ENCODE measurements around the gene ERBB4.

DNA sequence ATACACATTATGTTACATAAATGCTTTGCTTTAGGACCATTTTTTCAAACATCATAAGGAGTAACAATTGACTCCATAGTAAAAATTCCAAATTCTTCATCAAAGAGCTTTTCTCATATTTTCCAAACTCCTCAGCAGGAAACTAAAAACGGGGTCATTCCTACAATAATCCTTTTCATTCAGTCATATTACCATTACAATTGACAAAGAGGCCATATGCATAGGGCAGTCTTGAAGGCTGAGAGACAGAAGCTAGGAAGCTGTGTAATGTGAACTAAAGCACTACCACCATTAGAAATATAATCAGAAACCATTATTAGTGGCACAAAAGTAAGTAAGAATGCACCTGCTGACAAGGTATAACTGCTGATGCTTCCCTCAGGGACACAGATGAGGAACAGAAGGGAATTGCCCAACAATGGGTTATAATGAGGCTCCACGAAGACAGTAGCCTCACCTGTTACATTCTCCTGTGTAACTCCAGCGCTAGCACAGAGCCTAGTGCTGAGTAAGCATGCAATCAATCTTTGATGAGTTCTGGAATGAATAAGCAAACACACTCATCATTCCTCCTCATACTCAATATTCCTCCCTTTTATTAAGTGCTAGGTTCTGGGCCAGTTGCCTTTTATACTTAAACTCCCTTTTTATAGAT lies 1039.9 kb downstream of the ERBB4 start:
- TF ChIP-seq TEAD4 (IDR thresholded peaks at IDR 0.05; ENCODE audit: borderline replicate concordance, insufficient read depth) (no peak), MAX (IDR thresholded peaks at IDR 0.05; ENCODE audit: low read depth) (no peak), GABPA (IDR thresholded peaks at IDR 0.05; ENCODE audit: low read depth) (no peak), RFX5 (IDR thresholded peaks at IDR 0.05; ENCODE audit: low read length) (no peak), EP300 (IDR thresholded peaks at IDR 0.05; ENCODE audit: borderline replicate concordance in 1 of 2, low read depth in 1 of 2, low read length in 1 of 2) (no peak), EZH2phosphoT487 (IDR thresholded peaks at IDR 0.05; ENCODE audit: borderline replicate concordance, low read depth) (no peak), IRF3 (IDR thresholded peaks at IDR 0.05; ENCODE audit: low read depth, low read length) (no peak), REST (IDR thresholded peaks at IDR 0.05; ENCODE audit: low read depth, low read length) (no peak), RAD21 (IDR thresholded peaks at IDR 0.05; ENCODE audit: low read length) (no peak), NRF1 (IDR thresholded peaks at IDR 0.05; ENCODE audit: low read depth, low read length) (no peak)
- TF ChIP-seq, protein P1, sequence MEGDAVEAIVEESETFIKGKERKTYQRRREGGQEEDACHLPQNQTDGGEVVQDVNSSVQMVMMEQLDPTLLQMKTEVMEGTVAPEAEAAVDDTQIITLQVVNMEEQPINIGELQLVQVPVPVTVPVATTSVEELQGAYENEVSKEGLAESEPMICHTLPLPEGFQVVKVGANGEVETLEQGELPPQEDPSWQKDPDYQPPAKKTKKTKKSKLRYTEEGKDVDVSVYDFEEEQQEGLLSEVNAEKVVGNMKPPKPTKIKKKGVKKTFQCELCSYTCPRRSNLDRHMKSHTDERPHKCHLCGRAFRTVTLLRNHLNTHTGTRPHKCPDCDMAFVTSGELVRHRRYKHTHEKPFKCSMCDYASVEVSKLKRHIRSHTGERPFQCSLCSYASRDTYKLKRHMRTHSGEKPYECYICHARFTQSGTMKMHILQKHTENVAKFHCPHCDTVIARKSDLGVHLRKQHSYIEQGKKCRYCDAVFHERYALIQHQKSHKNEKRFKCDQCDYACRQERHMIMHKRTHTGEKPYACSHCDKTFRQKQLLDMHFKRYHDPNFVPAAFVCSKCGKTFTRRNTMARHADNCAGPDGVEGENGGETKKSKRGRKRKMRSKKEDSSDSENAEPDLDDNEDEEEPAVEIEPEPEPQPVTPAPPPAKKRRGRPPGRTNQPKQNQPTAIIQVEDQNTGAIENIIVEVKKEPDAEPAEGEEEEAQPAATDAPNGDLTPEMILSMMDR (IDR thresholded peaks at IDR 0.05) = no peak

Measured in SK-N-SH (cell line).